Thyroid gland (tissue), 4 donors: Measurements from ENCODE around the gene CRACR2B.

Experiments
- CTCF ChIP-seq, 6 experiments: fragments of 200-600 bp in 3 of 6; fragments of 450-650 bp in 3 of 6; sonication (generic) in 3 of 6; IDR thresholded peaks; one replicate each; pipeline ENCODE4 v1.5.1; 2016 to 2019; ENCODE audit warnings: antibody characterized with exemption in 6 of 6, mild to moderate bottlenecking in 2 of 6, inconsistent platforms in 1 of 6, moderate library complexity in 1 of 6
- POLR2A ChIP-seq, 2 donors: fragments of 450-650 bp; IDR thresholded peaks; one replicate each; pipeline ENCODE4 v1.6.1; 2017; ENCODE audit warnings: antibody characterized with exemption in 2 of 2, mild to moderate bottlenecking in 2 of 2, moderate library complexity in 1 of 2

DNA sequence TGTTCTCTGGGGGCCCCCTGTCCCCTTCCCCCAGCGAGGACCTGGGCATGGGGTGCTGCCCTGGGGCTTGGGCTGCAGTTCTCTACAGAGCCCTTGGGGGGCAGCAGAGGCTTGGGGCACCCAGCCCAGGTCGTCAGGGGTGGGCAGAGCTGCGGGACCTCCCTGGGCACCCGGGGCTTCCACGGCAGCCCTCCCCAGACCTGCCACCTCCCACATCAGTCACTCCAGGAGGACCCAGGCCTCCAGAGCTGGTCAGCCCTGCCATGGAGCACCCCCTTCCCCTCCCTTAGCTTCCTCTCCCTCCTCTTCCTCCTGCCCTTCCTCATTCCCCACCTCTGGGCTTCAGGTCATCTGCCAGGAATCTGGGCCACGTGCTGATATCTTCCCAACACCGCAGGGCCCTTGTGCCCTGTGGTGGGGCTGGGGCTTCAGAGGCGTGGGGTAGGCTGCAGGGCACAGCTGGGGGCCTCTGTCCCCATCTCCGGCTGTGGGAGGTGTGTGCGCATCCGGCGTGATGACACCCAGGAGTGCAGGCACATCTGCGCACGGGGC lies 20.7 kb downstream of the CRACR2B start:
- TF ChIP-seq CTCF (IDR thresholded peaks at IDR 0.05) (peak; percentile 62 to 93 (median 76)), POLR2A (IDR thresholded peaks at IDR 0.05) (no peak)
